Measurements from ENCODE around the gene ARSB.

The ARSB gene

GRCh38 chr5:78908173-78909061, 76.7 kb downstream of the ARSB start:
- TF ChIP-seq, protein P1, sequence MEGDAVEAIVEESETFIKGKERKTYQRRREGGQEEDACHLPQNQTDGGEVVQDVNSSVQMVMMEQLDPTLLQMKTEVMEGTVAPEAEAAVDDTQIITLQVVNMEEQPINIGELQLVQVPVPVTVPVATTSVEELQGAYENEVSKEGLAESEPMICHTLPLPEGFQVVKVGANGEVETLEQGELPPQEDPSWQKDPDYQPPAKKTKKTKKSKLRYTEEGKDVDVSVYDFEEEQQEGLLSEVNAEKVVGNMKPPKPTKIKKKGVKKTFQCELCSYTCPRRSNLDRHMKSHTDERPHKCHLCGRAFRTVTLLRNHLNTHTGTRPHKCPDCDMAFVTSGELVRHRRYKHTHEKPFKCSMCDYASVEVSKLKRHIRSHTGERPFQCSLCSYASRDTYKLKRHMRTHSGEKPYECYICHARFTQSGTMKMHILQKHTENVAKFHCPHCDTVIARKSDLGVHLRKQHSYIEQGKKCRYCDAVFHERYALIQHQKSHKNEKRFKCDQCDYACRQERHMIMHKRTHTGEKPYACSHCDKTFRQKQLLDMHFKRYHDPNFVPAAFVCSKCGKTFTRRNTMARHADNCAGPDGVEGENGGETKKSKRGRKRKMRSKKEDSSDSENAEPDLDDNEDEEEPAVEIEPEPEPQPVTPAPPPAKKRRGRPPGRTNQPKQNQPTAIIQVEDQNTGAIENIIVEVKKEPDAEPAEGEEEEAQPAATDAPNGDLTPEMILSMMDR (IDR thresholded peaks at IDR 0.05; ENCODE audit: insufficient read depth, low read length, missing control alignments) = no peak
- DNase-seq (ENCODE audit: low read depth, low spot score) = no peak
- ChIA-PET POLR2A (no interaction called here), CTCF (interaction anchor here (1.0 to 4.9 kb wide), 6 partner anchors 9 to 113 kb away, joined by 4 to 30 read pairs (median 6); no protein-coding TSS in a partner anchor)
- H3K4me3 ChIP-seq (ENCODE audit: low read depth, low read length) = peak overlapping the region; percentile 43

GRCh38 chr5:78907255-78907891, 77.7 kb downstream of the ARSB start:
- H3K4me3 ChIP-seq (ENCODE audit: low read depth, low read length) = peak overlapping the region; percentile 43
- peak; percentile 85 for DNase-seq (ENCODE audit: low read depth, low spot score)
- CTCF ChIA-PET = interaction anchor here (0.7 to 4.9 kb wide), 5 partner anchors 8 to 226 kb away, joined by 3 to 30 read pairs (median 7); no protein-coding TSS in a partner anchor
- POLR2A ChIA-PET = interaction anchor here (1.0 kb wide), 1 partner anchor 24 kb away, joined by 3 read pairs; no protein-coding TSS in a partner anchor
- TF ChIP-seq, protein P1 (IDR thresholded peaks at IDR 0.05; ENCODE audit: insufficient read depth, low read length, missing control alignments) = no peak

GRCh38 chr5:78905084-78905938, 79.8 kb downstream of the ARSB start:
- CTCF ChIA-PET = interaction anchor here (1.1 to 4.9 kb wide), 3 partner anchors 14 to 60 kb away, joined by 3 to 30 read pairs (median 4); no protein-coding TSS in a partner anchor
- TF ChIP-seq, protein P1 (IDR thresholded peaks at IDR 0.05; ENCODE audit: insufficient read depth, low read length, missing control alignments) = no peak
- H3K4me3 ChIP-seq (ENCODE audit: low read depth, low read length) = no peak overlapping the region
- POLR2A ChIA-PET = no interaction called here
- DNase-seq (ENCODE audit: low read depth, low spot score) = no peak

GRCh38 chr5:78903861-78904260, 81.2 kb downstream of the ARSB start:
- ChIA-PET POLR2A (no interaction called here), CTCF (interaction anchor here (2.1 to 9.1 kb wide), 6 partner anchors 8 to 229 kb away, joined by 5 to 191 read pairs (median 32); no protein-coding TSS in a partner anchor)
- no peak for DNase-seq (ENCODE audit: low read depth, low spot score)
- TF ChIP-seq, protein P1 (IDR thresholded peaks at IDR 0.05; ENCODE audit: insufficient read depth, low read length, missing control alignments) = no peak
- H3K4me3 ChIP-seq (ENCODE audit: low read depth, low read length) = no peak overlapping the region

DNA sequence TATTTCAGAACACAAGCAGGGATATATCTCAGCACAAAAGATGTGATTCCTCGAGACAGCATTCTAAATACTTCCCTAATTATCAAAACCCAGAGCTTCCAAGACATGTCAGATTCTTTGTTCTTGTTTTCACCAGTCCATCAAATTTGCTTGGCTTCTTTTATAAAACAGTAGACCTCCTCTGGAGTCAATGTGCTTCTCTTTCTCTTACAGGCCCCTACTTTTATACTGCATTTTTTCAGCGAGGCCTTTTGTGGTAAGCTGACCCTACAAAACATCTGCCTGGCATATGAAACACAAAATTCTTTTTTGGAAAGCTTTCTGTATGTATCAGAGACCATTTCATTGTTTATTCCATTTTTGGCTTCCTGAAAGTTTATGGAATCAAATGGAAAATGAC, 81.8 kb downstream of the ARSB start:
- no peak for DNase-seq (ENCODE audit: low read depth, low spot score)
- TF ChIP-seq, protein P1 (IDR thresholded peaks at IDR 0.05; ENCODE audit: insufficient read depth, low read length, missing control alignments) = no peak
- ChIA-PET CTCF (interaction anchor here (0.7 to 9.1 kb wide), 8 partner anchors 9 to 369 kb away, joined by 3 to 191 read pairs (median 6); no protein-coding TSS in a partner anchor), POLR2A (no interaction called here)
- no peak overlapping the region for H3K4me3 ChIP-seq (ENCODE audit: low read depth, low read length)

All from AG04449 (cell line).